Calu3 (cell line): ENCODE data around the gene TAS1R3. TPM values are rescaled to one million over a fixed set of nuclear protein-coding genes. Genes with fewer than 3 reads are reported as not detected.

Experiments
- BruUV-seq: library from RNA; stranded (reverse); fragments of 400-500 nt; replicated peaks from 2 replicates; lab custom pipeline; 2021; lab: Mats Ljungman, UMichigan
- CTCF ChIA-PET: fragments of 300-600 bp; sonication (Branson Sonifier 250); formaldehyde crosslinking; loops from one replicate; lab custom pipeline; 2022; ENCODE audit warnings: antibody characterized with exemption; lab: Charles Lee
- DNase-seq: peaks from one replicate; pipeline ENCODE4 v3.0.0; 2022
- H3K27ac Mint-ChIP-seq: one replicate; pipeline ENCODE4 v1.8.0; 2022; ENCODE audit warnings: mixed read lengths; ENCODE audit not compliant: unreplicated experiment
- H3K27me3 Mint-ChIP-seq: one replicate; pipeline ENCODE4 v1.8.0; 2022; ENCODE audit warnings: mixed read lengths; ENCODE audit not compliant: unreplicated experiment
- H3K36me3 Mint-ChIP-seq: one replicate; pipeline ENCODE4 v1.8.0; 2022; ENCODE audit warnings: mild to moderate bottlenecking, moderate library complexity, mixed read lengths; ENCODE audit not compliant: insufficient read depth, unreplicated experiment
- H3K4me1 Mint-ChIP-seq: one replicate; pipeline ENCODE4 v1.8.0; 2022; ENCODE audit warnings: mild to moderate bottlenecking, low read depth, mixed read lengths; ENCODE audit not compliant: unreplicated experiment
- H3K4me3 Mint-ChIP-seq: one replicate; pipeline ENCODE4 v1.8.0; 2022; ENCODE audit warnings: mild to moderate bottlenecking, low read depth, moderate library complexity, mixed read lengths; ENCODE audit not compliant: unreplicated experiment
- H3K9me3 Mint-ChIP-seq: one replicate; pipeline ENCODE4 v1.8.0; 2022; ENCODE audit warnings: low read depth, mixed read lengths; ENCODE audit not compliant: unreplicated experiment
- CTCF ChIP-seq: fragments of 200-600 bp; IDR thresholded peaks from one replicate; pipeline ENCODE4 v1.8.0; 2022; ENCODE audit warnings: antibody characterized with exemption; ENCODE audit not compliant: unreplicated experiment
- intact Hi-C: fragments of 100-400 bp; cut with micrococcal nuclease; formaldehyde crosslinking; loops from one replicate; pipeline ENCODE4 v1.10.0; 2022; ENCODE audit not compliant: unreplicated experiment
- total RNA-seq: library from RNA; stranded (reverse); gene quantifications from 2 replicates; pipeline ENCODE4 v1.2.3, GENCODE V29; 2022

TAS1R3 gene
- total RNA-seq, 1 experiment from 2014 or later, result 0.42 TPM

- Mint-ChIP-seq H3K36me3 (peaks cover 24% of the 10 kb centered on the region), H3K27ac (no peak overlapping the region), H3K4me1 (no peaks in the 10 kb centered on the region), H3K4me3 (no peak overlapping the region), H3K9me3 (no peaks in the 10 kb centered on the region), H3K27me3 (no peaks in the 10 kb centered on the region)
- TF ChIP-seq CTCF, result peak; percentile 89
- DNase-seq, result peak; percentile 82
- intact Hi-C loops, result no loop called here
- no TSS peak for BruUV-seq
- CTCF ChIA-PET, result interaction anchor here (0.6 kb wide), 1 partner anchor 52 kb away, joined by 3 read pairs; no protein-coding TSS in a partner anchor
These were observed 40.9 kb downstream of the TAS1R3 start for GRCh38 chr1:1371746-1372711.

- no peaks in the 10 kb centered on the region for H3K4me1 Mint-ChIP-seq
- CTCF ChIA-PET, result interaction anchor here (0.6 kb wide), 1 partner anchor 50 kb away, joined by 3 read pairs; no protein-coding TSS in a partner anchor
- TF ChIP-seq CTCF, result no peak
- H3K27ac Mint-ChIP-seq, result no peak overlapping the region
- no peaks in the 10 kb centered on the region for H3K9me3 Mint-ChIP-seq
- no TSS peak for BruUV-seq
- peaks cover 24% of the 10 kb centered on the region for H3K36me3 Mint-ChIP-seq
- H3K27me3 Mint-ChIP-seq, result no peaks in the 10 kb centered on the region
- H3K4me3 Mint-ChIP-seq, result peak overlapping the region; percentile 75
- intact Hi-C loops, result no loop called here
- no peak for DNase-seq
These were observed 42.2 kb downstream of the TAS1R3 start for GRCh38 chr1:1373051-1373814.

GRCh38 chr1:1373815-1374588, 42.9 kb downstream of the TAS1R3 start:
- H3K4me1 Mint-ChIP-seq, result no peaks in the 10 kb centered on the region
- peak overlapping the region; percentile 96 for H3K27ac Mint-ChIP-seq
- peaks cover 24% of the 10 kb centered on the region for H3K36me3 Mint-ChIP-seq
- H3K27me3 Mint-ChIP-seq, result no peaks in the 10 kb centered on the region
- TF ChIP-seq CTCF, result no peak
- H3K9me3 Mint-ChIP-seq, result no peaks in the 10 kb centered on the region
- CTCF ChIA-PET, result interaction anchor here (0.7 kb wide), 1 partner anchor 105 kb away, joined by 3 read pairs; no protein-coding TSS in a partner anchor
- no peak for DNase-seq
- intact Hi-C loops, result no loop called here
- H3K4me3 Mint-ChIP-seq, result peak overlapping the region; percentile 75
- TSS peak; percentile 90 for BruUV-seq

GRCh38 chr1:1374589-1374928, 43.5 kb downstream of the TAS1R3 start:
- Mint-ChIP-seq H3K27ac (peak overlapping the region; percentile 96), H3K27me3 (no peaks in the 10 kb centered on the region), H3K4me3 (peak overlapping the region; percentile 75), H3K9me3 (no peaks in the 10 kb centered on the region), H3K4me1 (no peaks in the 10 kb centered on the region), H3K36me3 (peaks cover 24% of the 10 kb centered on the region)
- no TSS peak for BruUV-seq
- no peak for TF ChIP-seq CTCF
- DNase-seq, result no peak
- CTCF ChIA-PET, result interaction anchor here (1.2 kb wide), 1 partner anchor 130 kb away, joined by 7 read pairs; no protein-coding TSS in a partner anchor
- intact Hi-C loops, result no loop called here
